WTC11 (cell line): ENCODE data around the gene OR5J2. TPM values are rescaled to one million over a fixed set of nuclear protein-coding genes. Genes with fewer than 3 reads are reported as not detected.

ENCODE experiments used
- ATAC-seq: fragments of 200-7000 bp; cut with Tn5 transposase; 2 replicates; pipeline ENCODE4 v1.10.0; 2021; ENCODE audit warnings: mild to moderate bottlenecking, moderate library complexity
- CTCF ChIA-PET: fragments of 300-600 bp; sonication (Branson Sonifier 250); formaldehyde crosslinking; loops from one replicate; lab custom pipeline; 2021; ENCODE audit warnings: antibody characterized with exemption; lab: Charles Lee
- POLR2A ChIA-PET: fragments of 350-600 bp; sonication (Branson Sonifier 250); formaldehyde crosslinking; loops from one replicate; lab custom pipeline; 2021; ENCODE audit warnings: antibody characterized with exemption; lab: Charles Lee
- DNase-seq: peaks from one replicate; pipeline ENCODE4 v3.0.0; 2021; ENCODE audit warnings: low spot score
- H3K27ac Mint-ChIP-seq: 2 replicates; pipeline ENCODE4 v1.8.0; 2021; ENCODE audit warnings: mixed read lengths
- H3K27me3 Mint-ChIP-seq: 2 replicates; pipeline ENCODE4 v1.8.0; 2021; ENCODE audit warnings: low read depth, mild to moderate bottlenecking, moderate library complexity, mixed read lengths
- H3K36me3 Mint-ChIP-seq: 2 replicates; pipeline ENCODE4 v1.8.0; 2021; ENCODE audit warnings: mixed read lengths
- H3K4me1 Mint-ChIP-seq: 2 replicates; pipeline ENCODE4 v1.8.0; 2022; ENCODE audit warnings: mixed read lengths
- H3K4me3 Mint-ChIP-seq: 2 replicates; pipeline ENCODE4 v1.8.0; 2021; ENCODE audit warnings: mild to moderate bottlenecking, moderate library complexity, mixed read lengths
- H3K9me3 Mint-ChIP-seq: 2 replicates; pipeline ENCODE4 v1.8.0; 2021; ENCODE audit warnings: mixed read lengths
- JUN ChIP-seq: sonication (generic); formaldehyde crosslinking; IDR thresholded peaks from 2 replicates; pipeline ENCODE4 v1.8.0; 2023; ENCODE audit warnings: mild to moderate bottlenecking, missing genetic modification reagents
- OVOL2 ChIP-seq: fragments of 250-450 bp; sonication (Bioruptor Pico); IDR thresholded peaks from 2 replicates; pipeline ENCODE4 v1.9.0; 2021; ENCODE audit warnings: mild to moderate bottlenecking, borderline replicate concordance
- SOX15 ChIP-seq: fragments of 250-450 bp; sonication (Bioruptor Pico); IDR thresholded peaks from 2 replicates; pipeline ENCODE4 v1.9.0; 2021; ENCODE audit warnings: mild to moderate bottlenecking
- TCF7 ChIP-seq: sonication (generic); formaldehyde crosslinking; IDR thresholded peaks from 2 replicates; pipeline ENCODE4 v1.8.0; 2022; ENCODE audit warnings: mild to moderate bottlenecking, low read depth, missing genetic modification reagents, moderate library complexity
- TP53 ChIP-seq: sonication (generic); formaldehyde crosslinking; IDR thresholded peaks from 2 replicates; pipeline ENCODE4 v1.8.1; 2023; ENCODE audit warnings: mild to moderate bottlenecking, missing genetic modification reagents
- ZNF121 ChIP-seq: sonication (generic); formaldehyde crosslinking; IDR thresholded peaks from 2 replicates; pipeline ENCODE4 v1.8.0; 2023; ENCODE audit warnings: missing genetic modification reagents
- ZNF138 ChIP-seq: sonication (generic); formaldehyde crosslinking; conservative IDR thresholded peaks from 2 replicates; pipeline ENCODE4 v1.8.1; 2022; ENCODE audit warnings: mild to moderate bottlenecking, moderate library complexity, missing genetic modification reagents
- ZNF416 ChIP-seq: fragments of 250-450 bp; sonication (Bioruptor Pico); IDR thresholded peaks from 2 replicates; pipeline ENCODE4 v1.9.0; 2021; ENCODE audit warnings: mild to moderate bottlenecking, inconsistent platforms
- total RNA-seq: library from RNA; stranded (reverse); gene quantifications from 3 replicates; pipeline ENCODE4 v1.2.3, GENCODE V29; 2021
- TF ChIP-seq, protein P1 (sequence below): sonication (generic); formaldehyde crosslinking; IDR thresholded peaks from 2 replicates; pipeline ENCODE4 v1.8.1; 2022; ENCODE audit warnings: missing genetic modification reagents, borderline replicate concordance
- TF ChIP-seq, protein P2 (sequence below): sonication (generic); formaldehyde crosslinking; IDR thresholded peaks from 2 replicates; pipeline ENCODE4 v1.8.1; 2023; ENCODE audit warnings: mild to moderate bottlenecking, missing genetic modification reagents, borderline replicate concordance
- TF ChIP-seq, protein P3 (sequence below): sonication (generic); formaldehyde crosslinking; IDR thresholded peaks from 2 replicates; pipeline ENCODE4 v1.8.0; 2022; ENCODE audit warnings: missing genetic modification reagents
- TF ChIP-seq, protein P4 (sequence below): sonication (generic); formaldehyde crosslinking; conservative IDR thresholded peaks from 2 replicates; pipeline ENCODE4 v1.8.1; 2022; ENCODE audit warnings: mild to moderate bottlenecking, missing genetic modification reagents
- TF ChIP-seq, protein P5 (sequence below): sonication (generic); formaldehyde crosslinking; IDR thresholded peaks from 2 replicates; pipeline ENCODE4 v1.8.1; 2022; ENCODE audit warnings: mild to moderate bottlenecking, missing genetic modification reagents, moderate library complexity, borderline replicate concordance
- TF ChIP-seq, protein P6 (sequence below): sonication (generic); formaldehyde crosslinking; IDR thresholded peaks from 2 replicates; pipeline ENCODE4 v1.8.1; 2023; ENCODE audit warnings: mild to moderate bottlenecking, missing genetic modification reagents
- TF ChIP-seq, protein P7 (sequence below): sonication (generic); formaldehyde crosslinking; IDR thresholded peaks from 2 replicates; pipeline ENCODE4 v1.8.0; 2023; ENCODE audit warnings: missing genetic modification reagents
- TF ChIP-seq, protein P8 (sequence below): fragments of 250-450 bp; sonication (Bioruptor Pico); IDR thresholded peaks from 2 replicates; pipeline ENCODE4 v2.1.2; 2022; ENCODE audit warnings: mild to moderate bottlenecking, moderate library complexity
- TF ChIP-seq, protein P9 (sequence below): sonication (generic); formaldehyde crosslinking; IDR thresholded peaks from 2 replicates; pipeline ENCODE4 v1.8.1; 2022; ENCODE audit warnings: mild to moderate bottlenecking, moderate library complexity, missing genetic modification reagents
- TF ChIP-seq, protein P10 (sequence below): sonication (generic); formaldehyde crosslinking; IDR thresholded peaks from 2 replicates; pipeline ENCODE4 v1.8.0; 2022; ENCODE audit warnings: mild to moderate bottlenecking, missing genetic modification reagents

The OR5J2 gene
- total RNA-seq, 1 experiment from 2014 or later: not detected

DNA sequence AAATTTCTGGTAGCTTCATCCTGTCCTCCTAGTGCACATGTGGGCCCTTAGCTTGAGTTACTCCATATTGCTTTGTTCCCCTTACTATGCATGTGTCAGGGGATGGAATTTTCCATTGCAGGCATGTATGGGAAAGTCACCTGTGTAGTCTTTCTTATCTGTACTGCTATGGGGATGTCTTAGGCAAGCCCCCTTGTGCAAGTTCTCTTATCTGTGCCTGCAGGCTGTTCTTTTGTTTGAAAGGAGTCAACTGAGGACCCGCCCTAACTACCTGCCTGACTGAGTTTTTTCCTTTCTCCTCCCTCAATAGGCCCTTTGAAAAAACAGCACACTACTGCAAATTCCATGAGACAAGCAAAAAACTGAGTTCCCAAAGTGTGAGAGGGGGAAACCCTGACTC, 25.0 kb upstream of the OR5J2 start:
- ATAC-seq (no peak), DNase-seq (no peak)
- TF ChIP-seq, protein P1, sequence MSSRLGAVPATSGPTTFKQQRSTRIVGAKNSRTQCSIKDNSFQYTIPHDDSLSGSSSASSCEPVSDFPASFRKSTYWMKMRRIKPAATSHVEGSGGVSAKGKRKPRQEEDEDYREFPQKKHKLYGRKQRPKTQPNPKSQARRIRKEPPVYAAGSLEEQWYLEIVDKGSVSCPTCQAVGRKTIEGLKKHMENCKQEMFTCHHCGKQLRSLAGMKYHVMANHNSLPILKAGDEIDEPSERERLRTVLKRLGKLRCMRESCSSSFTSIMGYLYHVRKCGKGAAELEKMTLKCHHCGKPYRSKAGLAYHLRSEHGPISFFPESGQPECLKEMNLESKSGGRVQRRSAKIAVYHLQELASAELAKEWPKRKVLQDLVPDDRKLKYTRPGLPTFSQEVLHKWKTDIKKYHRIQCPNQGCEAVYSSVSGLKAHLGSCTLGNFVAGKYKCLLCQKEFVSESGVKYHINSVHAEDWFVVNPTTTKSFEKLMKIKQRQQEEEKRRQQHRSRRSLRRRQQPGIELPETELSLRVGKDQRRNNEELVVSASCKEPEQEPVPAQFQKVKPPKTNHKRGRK (CRISPR knock-in tag): no peak
- no peak for TF ChIP-seq JUN (CRISPR knock-in tag)
- TF ChIP-seq, protein P2, sequence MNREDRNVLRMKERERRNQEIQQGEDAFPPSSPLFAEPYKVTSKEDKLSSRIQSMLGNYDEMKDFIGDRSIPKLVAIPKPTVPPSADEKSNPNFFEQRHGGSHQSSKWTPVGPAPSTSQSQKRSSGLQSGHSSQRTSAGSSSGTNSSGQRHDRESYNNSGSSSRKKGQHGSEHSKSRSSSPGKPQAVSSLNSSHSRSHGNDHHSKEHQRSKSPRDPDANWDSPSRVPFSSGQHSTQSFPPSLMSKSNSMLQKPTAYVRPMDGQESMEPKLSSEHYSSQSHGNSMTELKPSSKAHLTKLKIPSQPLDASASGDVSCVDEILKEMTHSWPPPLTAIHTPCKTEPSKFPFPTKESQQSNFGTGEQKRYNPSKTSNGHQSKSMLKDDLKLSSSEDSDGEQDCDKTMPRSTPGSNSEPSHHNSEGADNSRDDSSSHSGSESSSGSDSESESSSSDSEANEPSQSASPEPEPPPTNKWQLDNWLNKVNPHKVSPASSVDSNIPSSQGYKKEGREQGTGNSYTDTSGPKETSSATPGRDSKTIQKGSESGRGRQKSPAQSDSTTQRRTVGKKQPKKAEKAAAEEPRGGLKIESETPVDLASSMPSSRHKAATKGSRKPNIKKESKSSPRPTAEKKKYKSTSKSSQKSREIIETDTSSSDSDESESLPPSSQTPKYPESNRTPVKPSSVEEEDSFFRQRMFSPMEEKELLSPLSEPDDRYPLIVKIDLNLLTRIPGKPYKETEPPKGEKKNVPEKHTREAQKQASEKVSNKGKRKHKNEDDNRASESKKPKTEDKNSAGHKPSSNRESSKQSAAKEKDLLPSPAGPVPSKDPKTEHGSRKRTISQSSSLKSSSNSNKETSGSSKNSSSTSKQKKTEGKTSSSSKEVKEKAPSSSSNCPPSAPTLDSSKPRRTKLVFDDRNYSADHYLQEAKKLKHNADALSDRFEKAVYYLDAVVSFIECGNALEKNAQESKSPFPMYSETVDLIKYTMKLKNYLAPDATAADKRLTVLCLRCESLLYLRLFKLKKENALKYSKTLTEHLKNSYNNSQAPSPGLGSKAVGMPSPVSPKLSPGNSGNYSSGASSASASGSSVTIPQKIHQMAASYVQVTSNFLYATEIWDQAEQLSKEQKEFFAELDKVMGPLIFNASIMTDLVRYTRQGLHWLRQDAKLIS (CRISPR knock-in tag): no peak
- Mint-ChIP-seq H3K36me3 (peaks cover 29% of the 10 kb centered on the region), H3K9me3 (peaks cover 66% of the 10 kb centered on the region), H3K27me3 (no peaks in the 10 kb centered on the region), H3K4me1 (no peaks in the 10 kb centered on the region), H3K27ac (no peak overlapping the region), H3K4me3 (no peak overlapping the region)
- CTCF ChIA-PET: no interaction called here
- POLR2A ChIA-PET: no interaction called here

DNA sequence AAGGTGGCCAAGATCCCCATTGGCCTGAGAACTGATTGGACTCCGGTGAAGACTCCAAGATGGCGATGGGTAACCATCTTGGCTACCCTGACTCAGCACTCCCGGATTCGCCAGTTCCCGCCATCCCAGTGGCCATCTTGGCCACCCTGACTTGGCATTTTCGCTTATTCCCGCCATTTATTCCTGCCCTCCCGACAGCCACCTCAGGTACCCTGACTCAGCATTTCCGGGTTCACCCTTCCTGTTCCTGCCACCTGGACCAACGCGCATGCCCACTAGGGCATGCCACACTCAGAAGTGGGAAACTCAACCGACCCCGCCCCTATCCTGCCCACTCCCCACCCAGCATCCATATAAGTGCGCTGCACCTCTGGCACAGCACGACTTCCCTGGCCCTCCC, 24.1 kb upstream of the OR5J2 start:
- H3K9me3 Mint-ChIP-seq: peaks cover 72% of the 10 kb centered on the region
- ATAC-seq (no peak), DNase-seq (no peak)
- CTCF ChIA-PET: no interaction called here
- no peak overlapping the region for H3K27ac Mint-ChIP-seq
- POLR2A ChIA-PET: no interaction called here
- H3K4me1 Mint-ChIP-seq: no peaks in the 10 kb centered on the region
- H3K36me3 Mint-ChIP-seq: peaks cover 35% of the 10 kb centered on the region
- no peak overlapping the region for H3K4me3 Mint-ChIP-seq
- no peaks in the 10 kb centered on the region for H3K27me3 Mint-ChIP-seq
- TF ChIP-seq, protein P3, sequence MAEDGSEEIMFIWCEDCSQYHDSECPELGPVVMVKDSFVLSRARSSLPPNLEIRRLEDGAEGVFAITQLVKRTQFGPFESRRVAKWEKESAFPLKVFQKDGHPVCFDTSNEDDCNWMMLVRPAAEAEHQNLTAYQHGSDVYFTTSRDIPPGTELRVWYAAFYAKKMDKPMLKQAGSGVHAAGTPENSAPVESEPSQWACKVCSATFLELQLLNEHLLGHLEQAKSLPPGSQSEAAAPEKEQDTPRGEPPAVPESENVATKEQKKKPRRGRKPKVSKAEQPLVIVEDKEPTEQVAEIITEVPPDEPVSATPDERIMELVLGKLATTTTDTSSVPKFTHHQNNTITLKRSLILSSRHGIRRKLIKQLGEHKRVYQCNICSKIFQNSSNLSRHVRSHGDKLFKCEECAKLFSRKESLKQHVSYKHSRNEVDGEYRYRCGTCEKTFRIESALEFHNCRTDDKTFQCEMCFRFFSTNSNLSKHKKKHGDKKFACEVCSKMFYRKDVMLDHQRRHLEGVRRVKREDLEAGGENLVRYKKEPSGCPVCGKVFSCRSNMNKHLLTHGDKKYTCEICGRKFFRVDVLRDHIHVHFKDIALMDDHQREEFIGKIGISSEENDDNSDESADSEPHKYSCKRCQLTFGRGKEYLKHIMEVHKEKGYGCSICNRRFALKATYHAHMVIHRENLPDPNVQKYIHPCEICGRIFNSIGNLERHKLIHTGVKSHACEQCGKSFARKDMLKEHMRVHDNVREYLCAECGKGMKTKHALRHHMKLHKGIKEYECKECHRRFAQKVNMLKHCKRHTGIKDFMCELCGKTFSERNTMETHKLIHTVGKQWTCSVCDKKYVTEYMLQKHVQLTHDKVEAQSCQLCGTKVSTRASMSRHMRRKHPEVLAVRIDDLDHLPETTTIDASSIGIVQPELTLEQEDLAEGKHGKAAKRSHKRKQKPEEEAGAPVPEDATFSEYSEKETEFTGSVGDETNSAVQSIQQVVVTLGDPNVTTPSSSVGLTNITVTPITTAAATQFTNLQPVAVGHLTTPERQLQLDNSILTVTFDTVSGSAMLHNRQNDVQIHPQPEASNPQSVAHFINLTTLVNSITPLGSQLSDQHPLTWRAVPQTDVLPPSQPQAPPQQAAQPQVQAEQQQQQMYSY (CRISPR knock-in tag): no peak
- TF ChIP-seq, protein P4, sequence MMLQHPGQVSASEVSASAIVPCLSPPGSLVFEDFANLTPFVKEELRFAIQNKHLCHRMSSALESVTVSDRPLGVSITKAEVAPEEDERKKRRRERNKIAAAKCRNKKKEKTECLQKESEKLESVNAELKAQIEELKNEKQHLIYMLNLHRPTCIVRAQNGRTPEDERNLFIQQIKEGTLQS (CRISPR knock-in tag): no peak
- TF ChIP-seq, protein P5, sequence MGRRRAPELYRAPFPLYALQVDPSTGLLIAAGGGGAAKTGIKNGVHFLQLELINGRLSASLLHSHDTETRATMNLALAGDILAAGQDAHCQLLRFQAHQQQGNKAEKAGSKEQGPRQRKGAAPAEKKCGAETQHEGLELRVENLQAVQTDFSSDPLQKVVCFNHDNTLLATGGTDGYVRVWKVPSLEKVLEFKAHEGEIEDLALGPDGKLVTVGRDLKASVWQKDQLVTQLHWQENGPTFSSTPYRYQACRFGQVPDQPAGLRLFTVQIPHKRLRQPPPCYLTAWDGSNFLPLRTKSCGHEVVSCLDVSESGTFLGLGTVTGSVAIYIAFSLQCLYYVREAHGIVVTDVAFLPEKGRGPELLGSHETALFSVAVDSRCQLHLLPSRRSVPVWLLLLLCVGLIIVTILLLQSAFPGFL (CRISPR knock-in tag): no peak
- TF ChIP-seq ZNF138 (no peak), OVOL2 (CRISPR knock-in tag) (no peak), TCF7 (CRISPR knock-in tag) (no peak), ZNF121 (no peak), ZNF416 (CRISPR knock-in tag) (no peak), TP53 (CRISPR knock-in tag) (no peak), SOX15 (no peak)
- TF ChIP-seq, protein P6, sequence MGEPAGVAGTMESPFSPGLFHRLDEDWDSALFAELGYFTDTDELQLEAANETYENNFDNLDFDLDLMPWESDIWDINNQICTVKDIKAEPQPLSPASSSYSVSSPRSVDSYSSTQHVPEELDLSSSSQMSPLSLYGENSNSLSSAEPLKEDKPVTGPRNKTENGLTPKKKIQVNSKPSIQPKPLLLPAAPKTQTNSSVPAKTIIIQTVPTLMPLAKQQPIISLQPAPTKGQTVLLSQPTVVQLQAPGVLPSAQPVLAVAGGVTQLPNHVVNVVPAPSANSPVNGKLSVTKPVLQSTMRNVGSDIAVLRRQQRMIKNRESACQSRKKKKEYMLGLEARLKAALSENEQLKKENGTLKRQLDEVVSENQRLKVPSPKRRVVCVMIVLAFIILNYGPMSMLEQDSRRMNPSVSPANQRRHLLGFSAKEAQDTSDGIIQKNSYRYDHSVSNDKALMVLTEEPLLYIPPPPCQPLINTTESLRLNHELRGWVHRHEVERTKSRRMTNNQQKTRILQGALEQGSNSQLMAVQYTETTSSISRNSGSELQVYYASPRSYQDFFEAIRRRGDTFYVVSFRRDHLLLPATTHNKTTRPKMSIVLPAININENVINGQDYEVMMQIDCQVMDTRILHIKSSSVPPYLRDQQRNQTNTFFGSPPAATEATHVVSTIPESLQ (CRISPR knock-in tag): no peak
- TF ChIP-seq, protein P7, sequence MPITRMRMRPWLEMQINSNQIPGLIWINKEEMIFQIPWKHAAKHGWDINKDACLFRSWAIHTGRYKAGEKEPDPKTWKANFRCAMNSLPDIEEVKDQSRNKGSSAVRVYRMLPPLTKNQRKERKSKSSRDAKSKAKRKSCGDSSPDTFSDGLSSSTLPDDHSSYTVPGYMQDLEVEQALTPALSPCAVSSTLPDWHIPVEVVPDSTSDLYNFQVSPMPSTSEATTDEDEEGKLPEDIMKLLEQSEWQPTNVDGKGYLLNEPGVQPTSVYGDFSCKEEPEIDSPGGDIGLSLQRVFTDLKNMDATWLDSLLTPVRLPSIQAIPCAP: no peak
- TF ChIP-seq, protein P8, sequence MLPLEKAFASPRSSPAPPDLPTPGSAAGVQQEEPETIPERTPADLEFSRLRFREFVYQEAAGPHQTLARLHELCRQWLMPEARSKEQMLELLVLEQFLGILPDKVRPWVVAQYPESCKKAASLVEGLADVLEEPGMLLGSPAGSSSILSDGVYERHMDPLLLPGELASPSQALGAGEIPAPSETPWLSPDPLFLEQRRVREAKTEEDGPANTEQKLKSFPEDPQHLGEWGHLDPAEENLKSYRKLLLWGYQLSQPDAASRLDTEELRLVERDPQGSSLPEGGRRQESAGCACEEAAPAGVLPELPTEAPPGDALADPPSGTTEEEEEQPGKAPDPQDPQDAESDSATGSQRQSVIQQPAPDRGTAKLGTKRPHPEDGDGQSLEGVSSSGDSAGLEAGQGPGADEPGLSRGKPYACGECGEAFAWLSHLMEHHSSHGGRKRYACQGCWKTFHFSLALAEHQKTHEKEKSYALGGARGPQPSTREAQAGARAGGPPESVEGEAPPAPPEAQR (CRISPR knock-in tag): no peak
- TF ChIP-seq, protein P9, sequence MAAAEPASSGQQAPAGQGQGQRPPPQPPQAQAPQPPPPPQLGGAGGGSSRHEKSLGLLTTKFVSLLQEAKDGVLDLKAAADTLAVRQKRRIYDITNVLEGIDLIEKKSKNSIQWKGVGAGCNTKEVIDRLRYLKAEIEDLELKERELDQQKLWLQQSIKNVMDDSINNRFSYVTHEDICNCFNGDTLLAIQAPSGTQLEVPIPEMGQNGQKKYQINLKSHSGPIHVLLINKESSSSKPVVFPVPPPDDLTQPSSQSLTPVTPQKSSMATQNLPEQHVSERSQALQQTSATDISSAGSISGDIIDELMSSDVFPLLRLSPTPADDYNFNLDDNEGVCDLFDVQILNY (CRISPR knock-in tag): no peak
- TF ChIP-seq, protein P10, sequence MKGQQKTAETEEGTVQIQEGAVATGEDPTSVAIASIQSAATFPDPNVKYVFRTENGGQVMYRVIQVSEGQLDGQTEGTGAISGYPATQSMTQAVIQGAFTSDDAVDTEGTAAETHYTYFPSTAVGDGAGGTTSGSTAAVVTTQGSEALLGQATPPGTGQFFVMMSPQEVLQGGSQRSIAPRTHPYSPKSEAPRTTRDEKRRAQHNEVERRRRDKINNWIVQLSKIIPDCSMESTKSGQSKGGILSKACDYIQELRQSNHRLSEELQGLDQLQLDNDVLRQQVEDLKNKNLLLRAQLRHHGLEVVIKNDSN (CRISPR knock-in tag): no peak
